GM21360 (cell line): ENCODE results near the gene HOXA5.

Experiments
- ATAC-seq: cut with Tn5 transposase; IDR thresholded peaks from one replicate; pipeline ENCODE4 v1.9.1; 2021; ENCODE audit warnings: mild to moderate bottlenecking, moderate library complexity; ENCODE audit not compliant: unreplicated experiment

Gene HOXA5

DNA sequence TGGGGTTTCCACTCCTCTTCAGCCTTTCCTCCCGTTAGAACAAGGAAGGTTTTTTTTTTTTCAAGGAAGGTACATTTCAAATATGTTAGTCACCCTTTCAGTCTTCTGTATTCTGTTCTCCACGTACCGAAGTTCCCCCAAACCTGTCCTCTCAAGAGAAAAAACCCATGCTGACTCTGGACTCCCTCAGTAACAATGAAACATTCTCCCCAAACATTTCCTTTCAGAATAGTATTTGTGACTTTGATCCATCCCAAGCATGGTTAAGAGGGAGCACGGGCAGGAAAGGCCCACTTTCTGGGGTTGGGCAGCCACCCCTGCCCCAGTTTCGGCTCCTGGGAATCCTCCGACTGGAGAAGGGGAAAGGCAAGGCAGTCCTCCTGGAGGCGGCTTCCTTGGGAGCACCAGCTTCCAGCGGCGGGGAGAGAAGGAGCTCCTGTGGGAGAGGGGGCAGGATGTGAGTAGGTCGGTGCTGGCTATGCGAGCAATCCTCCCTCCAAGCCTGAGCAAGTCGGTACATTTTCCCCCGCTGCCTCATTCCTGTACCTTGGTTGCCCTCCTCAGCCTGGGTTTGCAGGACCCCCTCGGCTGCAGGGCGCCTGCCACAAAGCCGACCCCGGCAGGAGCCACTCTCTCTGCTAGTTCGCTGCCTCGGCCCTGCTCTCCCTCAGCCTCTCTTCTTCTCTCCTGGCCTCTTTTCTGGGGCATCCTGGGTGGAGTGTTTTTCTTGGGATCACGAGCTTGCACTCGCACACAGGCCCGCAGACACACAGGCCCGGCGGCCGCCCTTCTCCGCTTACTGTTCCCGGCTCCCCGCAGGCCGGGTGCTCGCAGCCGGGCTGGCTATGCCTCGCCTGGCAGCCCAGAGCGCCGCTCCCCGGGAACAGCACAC is 45.5 kb downstream of the HOXA5 start:
- ATAC-seq, result no peak

DNA sequence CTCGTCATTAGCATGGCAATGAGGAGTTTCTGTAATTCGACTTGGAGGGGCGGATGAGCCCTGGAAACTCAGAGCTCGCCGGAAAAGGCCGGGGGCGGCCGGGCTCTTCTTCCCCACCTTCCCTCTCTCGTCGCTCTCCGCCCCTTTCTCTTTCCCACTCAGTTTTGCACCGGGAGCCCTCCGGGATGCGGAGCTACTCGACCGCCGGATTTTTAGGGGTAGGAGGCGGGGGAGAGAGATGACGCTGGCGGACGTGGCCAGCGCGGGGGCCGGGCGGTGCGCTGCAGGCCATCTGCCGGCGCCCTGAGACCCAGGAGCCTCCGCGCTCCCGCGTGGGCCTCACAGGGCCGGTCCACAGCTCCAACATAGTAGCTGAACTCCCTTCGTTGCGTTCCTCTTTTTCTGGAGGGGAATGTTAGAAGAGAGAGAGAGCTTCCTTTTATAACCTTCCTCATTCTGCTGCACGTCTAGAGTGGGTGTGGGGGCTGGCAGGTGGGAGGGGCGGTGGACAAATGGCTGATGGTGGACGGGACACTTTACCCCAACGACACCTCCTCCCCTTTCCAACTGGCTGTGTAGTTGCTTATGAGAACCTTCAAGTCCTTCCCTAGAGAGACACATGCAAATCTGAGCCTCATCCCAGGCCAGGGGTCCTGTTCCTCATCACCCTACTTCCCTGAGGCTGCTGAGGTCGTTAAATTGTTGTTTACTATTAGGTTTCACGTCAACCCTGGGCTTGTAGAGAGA is 46.5 kb downstream of the HOXA5 start:
- no peak for ATAC-seq

GRCh38 chr7:27095897-27096767 is 47.3 kb downstream of the HOXA5 start, which contains the start of gene HOXA1:
Gene HOXA1, minus strand, starts transcription at chr7:27096000. Its CDS starts 88 bp downstream, at chr7:27095912.
- ATAC-seq, result peak; percentile 87

- peak; percentile 18 for ATAC-seq
Measured at GRCh38 chr7:27095050-27095896, 48.2 kb downstream of the HOXA5 start.

DNA sequence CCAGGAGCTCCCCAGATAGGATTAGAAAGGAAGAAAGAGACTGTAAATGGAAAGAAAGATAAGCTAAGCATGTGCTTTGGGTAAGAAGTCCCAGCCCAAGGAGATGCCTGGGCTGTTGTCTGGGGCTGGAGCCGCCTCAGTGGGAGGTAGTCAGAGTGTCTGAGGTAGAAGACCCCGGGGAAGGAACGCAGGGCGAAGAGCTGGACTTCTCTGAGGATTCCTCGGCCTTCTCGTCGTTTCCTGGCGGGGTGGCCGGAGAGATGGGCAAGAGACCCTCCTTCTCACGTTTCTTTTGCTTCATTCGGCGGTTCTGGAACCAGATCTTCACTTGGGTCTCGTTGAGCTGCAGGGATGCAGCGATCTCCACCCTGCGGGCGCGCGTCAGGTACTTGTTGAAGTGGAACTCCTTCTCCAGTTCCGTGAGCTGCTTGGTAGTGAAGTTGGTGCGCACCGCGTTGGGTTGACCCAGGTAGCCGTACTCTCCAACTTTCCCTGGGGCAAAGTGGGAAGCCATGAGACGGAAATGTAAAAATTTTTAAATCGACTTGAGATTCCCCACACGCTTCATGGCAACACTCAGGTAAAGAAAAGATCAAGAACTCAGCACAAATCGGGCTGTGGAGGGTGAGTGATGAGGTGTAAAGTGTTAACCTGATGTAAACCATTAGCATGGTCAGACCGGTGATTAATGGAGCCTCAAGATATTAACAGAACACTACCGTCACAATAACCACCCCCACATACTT is 49.0 kb downstream of the HOXA5 start:
- no peak for ATAC-seq

GRCh38 chr7:27093184-27093895 is 50.1 kb downstream of the HOXA5 start:
- ATAC-seq, result no peak

DNA sequence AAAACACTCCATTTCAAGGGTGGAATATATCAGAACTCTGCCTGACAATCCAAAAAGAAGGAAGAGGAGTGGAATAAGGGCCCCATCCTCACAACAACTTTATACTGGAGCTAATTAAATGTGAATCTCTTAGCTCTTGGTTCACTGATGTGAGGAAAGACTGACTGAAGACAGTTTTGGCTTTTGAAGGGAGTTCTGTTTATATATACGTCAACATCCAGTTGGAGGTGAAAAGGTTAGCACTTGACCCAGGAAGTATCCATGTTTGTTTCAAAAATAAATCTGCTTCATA is 50.7 kb downstream of the HOXA5 start:
- ATAC-seq, result no peak

- no peak for ATAC-seq
Measured at GRCh38 chr7:27091941-27092818, 51.3 kb downstream of the HOXA5 start.

DNA sequence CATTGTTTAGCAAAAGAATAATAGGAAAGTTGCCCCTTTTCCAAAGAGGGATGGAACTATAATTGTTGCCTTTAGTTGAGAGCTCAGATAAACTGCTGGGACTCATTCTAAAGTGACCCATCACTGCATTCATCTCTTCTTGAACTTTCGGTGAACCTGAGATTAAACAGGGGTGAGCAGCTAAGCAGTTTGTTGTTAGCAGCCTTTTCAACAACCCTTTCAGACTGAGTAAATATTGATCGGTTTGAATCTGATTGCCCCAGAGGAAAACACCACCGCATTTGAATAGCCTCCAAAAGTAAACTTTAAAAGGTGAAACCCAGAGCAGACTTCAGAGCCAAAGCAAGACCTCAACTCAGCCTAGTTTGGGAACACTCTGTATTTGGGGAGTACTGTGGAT is 52.4 kb downstream of the HOXA5 start:
- ATAC-seq, result no peak
